ENCODE results near the gene PHACTR3. TPM values are rescaled to one million over a fixed set of nuclear protein-coding genes. Genes with fewer than 3 reads are reported as not detected.
A peak's percentile ranks its signal among the peaks of the same experiment; 100 is the strongest.
"Not testable (repeated sequence)": the region's sequence is repeated elsewhere in the genome, so short reads cannot be mapped to it uniquely, and the experiment has no call there.

Gene PHACTR3
- not detected in 2 replicates for total RNA-seq

- Histone ChIP-seq H3K27me3 (ENCODE audit: insufficient read depth, low read length) (peaks cover 9% of the 10 kb centered on the region), H2AFZ (ENCODE audit: low read length) (no peak within 1 kb of the TSS), H3K9me3 (ENCODE audit: low read depth, low read length) (no peaks in the 10 kb centered on the region), H3K4me2 (ENCODE audit: insufficient read depth, low read length) (no peak within 1 kb of the TSS), H3K4me1 (ENCODE audit: insufficient read depth, low read length) (no peaks in the 10 kb centered on the region), H3K36me3 (ENCODE audit: insufficient read depth, low read length) (no peaks in the 10 kb centered on the region), H3K4me3 (ENCODE audit: insufficient read depth, low read length) (no peak within 1 kb of the TSS), H4K20me1 (ENCODE audit: insufficient read depth, low read length) (no peaks in the 10 kb centered on the region), H3K79me2 (ENCODE audit: insufficient read depth, low read length) (no peaks in the 10 kb centered on the region), H3K27ac (ENCODE audit: low read depth, low read length) (no peak within 1 kb of the TSS)
- DNase-seq (ENCODE audit: insufficient read length, low spot score, missing footprints): no peak
- TF ChIP-seq CTCF (IDR thresholded peaks at IDR 0.05; ENCODE audit: extremely low read depth, low read depth, low read length): no peak
Measured at GRCh38 chr20:59603781-59604541, at the start of gene PHACTR3. Gene PHACTR3, plus strand, starts transcription at chr20:59604540. Its CDS starts 475 bp downstream, at chr20:59605015.

- not testable (repeated sequence) for DNase-seq (ENCODE audit: insufficient read length, low spot score, missing footprints); H3K4me2 ChIP-seq (ENCODE audit: insufficient read depth, low read length); H3K27ac ChIP-seq (ENCODE audit: low read depth, low read length); H3K9me3 ChIP-seq (ENCODE audit: low read depth, low read length); H3K79me2 ChIP-seq (ENCODE audit: insufficient read depth, low read length); H3K4me1 ChIP-seq (ENCODE audit: insufficient read depth, low read length); H3K27me3 ChIP-seq (ENCODE audit: insufficient read depth, low read length); H3K4me3 ChIP-seq (ENCODE audit: insufficient read depth, low read length); H3K36me3 ChIP-seq (ENCODE audit: insufficient read depth, low read length); H2AFZ ChIP-seq (ENCODE audit: low read length); H4K20me1 ChIP-seq (ENCODE audit: insufficient read depth, low read length)
Measured at GRCh38 chr20:59557733-59558529, 46.4 kb upstream of the PHACTR3 start.

GRCh38 chr20:59559024-59559817, 45.1 kb upstream of the PHACTR3 start:
- peak; percentile 59 for DNase-seq (ENCODE audit: insufficient read length, low spot score, missing footprints)
- H3K27me3 ChIP-seq (ENCODE audit: insufficient read depth, low read length): no peaks in the 10 kb centered on the region
- H3K4me1 ChIP-seq (ENCODE audit: insufficient read depth, low read length): no peaks in the 10 kb centered on the region
- no peaks in the 10 kb centered on the region for H3K79me2 ChIP-seq (ENCODE audit: insufficient read depth, low read length)
- TF ChIP-seq CTCF (IDR thresholded peaks at IDR 0.05; ENCODE audit: extremely low read depth, low read depth, low read length): no peak
- no peak overlapping the region for H3K4me3 ChIP-seq (ENCODE audit: insufficient read depth, low read length)
- H3K9me3 ChIP-seq (ENCODE audit: low read depth, low read length): no peaks in the 10 kb centered on the region
- H3K36me3 ChIP-seq (ENCODE audit: insufficient read depth, low read length): no peaks in the 10 kb centered on the region
- H2AFZ ChIP-seq (ENCODE audit: low read length): no peak overlapping the region
- no peak overlapping the region for H3K27ac ChIP-seq (ENCODE audit: low read depth, low read length)
- no peaks in the 10 kb centered on the region for H4K20me1 ChIP-seq (ENCODE audit: insufficient read depth, low read length)
- no peak overlapping the region for H3K4me2 ChIP-seq (ENCODE audit: insufficient read depth, low read length)

- peak; percentile 65 for DNase-seq (ENCODE audit: insufficient read length, low spot score, missing footprints)
- Histone ChIP-seq H4K20me1 (ENCODE audit: insufficient read depth, low read length) (no peaks in the 10 kb centered on the region), H3K27me3 (ENCODE audit: insufficient read depth, low read length) (no peaks in the 10 kb centered on the region), H3K9me3 (ENCODE audit: low read depth, low read length) (no peaks in the 10 kb centered on the region), H3K79me2 (ENCODE audit: insufficient read depth, low read length) (no peaks in the 10 kb centered on the region), H3K4me1 (ENCODE audit: insufficient read depth, low read length) (no peaks in the 10 kb centered on the region), H3K27ac (ENCODE audit: low read depth, low read length) (no peak overlapping the region), H3K36me3 (ENCODE audit: insufficient read depth, low read length) (no peaks in the 10 kb centered on the region), H2AFZ (ENCODE audit: low read length) (no peak overlapping the region), H3K4me2 (ENCODE audit: insufficient read depth, low read length) (no peak overlapping the region), H3K4me3 (ENCODE audit: insufficient read depth, low read length) (no peak overlapping the region)
- no peak for TF ChIP-seq CTCF (IDR thresholded peaks at IDR 0.05; ENCODE audit: extremely low read depth, low read depth, low read length)
Measured at GRCh38 chr20:59559863-59560262, 44.5 kb upstream of the PHACTR3 start.

Measured in osteoblast (primary cell).